ENCODE results near the gene SOX15.

GRCh38 chr17:7579001-7579833 lies 10.7 kb downstream of the SOX15 start, which contains the start of gene CD68:
- TF ChIP-seq CTCF (IDR thresholded peaks at IDR 0.05) (no peak), POLR2A (IDR thresholded peaks at IDR 0.05) (peak in 2 of 3 donors; percentile 67 to 76)

Measured in body of pancreas (tissue), 4 donors.